GM21825 (cell line): ENCODE results near the gene TICRR.

ENCODE experiments used
- ATAC-seq: cut with Tn5 transposase; IDR thresholded peaks from one replicate; pipeline ENCODE4 v1.9.1; 2021; ENCODE audit warnings: mild to moderate bottlenecking, moderate library complexity; ENCODE audit not compliant: unreplicated experiment

Gene TICRR

GRCh38 chr15:89653578-89653977 lies 78.3 kb downstream of the TICRR start:
- ATAC-seq = no peak

GRCh38 chr15:89654301-89654761 lies 79.1 kb downstream of the TICRR start:
- ATAC-seq = no peak

GRCh38 chr15:89654847-89655805 lies 79.9 kb downstream of the TICRR start, which contains the start of gene KIF7:
TSS of gene KIF7 (minus strand) at chr15:89655467. CDS start at chr15:89652930, 2,537 bp downstream.
- ATAC-seq = no peak

GRCh38 chr15:89656116-89656815 lies 81.0 kb downstream of the TICRR start:
- ATAC-seq = no peak

- ATAC-seq = no peak
Observed at GRCh38 chr15:89657686-89658200, 82.5 kb downstream of the TICRR start.

- no peak for ATAC-seq
Observed at GRCh38 chr15:89659295-89659694, 84.0 kb downstream of the TICRR start.

- no peak for ATAC-seq
Observed at GRCh38 chr15:89660556-89660955, 85.3 kb downstream of the TICRR start.

GRCh38 chr15:89662893-89663626 lies 87.8 kb downstream of the TICRR start:
- ATAC-seq = no peak

- no peak for ATAC-seq
Observed at GRCh38 chr15:89664441-89665350, 89.4 kb downstream of the TICRR start.

GRCh38 chr15:89665449-89666181 lies 90.3 kb downstream of the TICRR start:
- no peak for ATAC-seq

- no peak for ATAC-seq
Observed at GRCh38 chr15:89666184-89666857, 91.1 kb downstream of the TICRR start.

- no peak for ATAC-seq
Observed at GRCh38 chr15:89666858-89667705, 91.8 kb downstream of the TICRR start.

- no peak for ATAC-seq
Observed at GRCh38 chr15:89667706-89667960, 92.4 kb downstream of the TICRR start.

GRCh38 chr15:89668171-89668570 lies 92.9 kb downstream of the TICRR start:
- ATAC-seq = no peak

GRCh38 chr15:89669309-89669865 lies 94.1 kb downstream of the TICRR start:
- no peak for ATAC-seq

GRCh38 chr15:89669941-89670340 lies 94.7 kb downstream of the TICRR start:
- no peak for ATAC-seq

GRCh38 chr15:89670971-89671560 lies 95.8 kb downstream of the TICRR start:
- no peak for ATAC-seq
